Adipocyte (in vitro differentiated cells): ENCODE measurements around the gene TCAIM.
"Not testable (repeated sequence)": the region's sequence is repeated elsewhere in the genome, so short reads cannot be mapped to it uniquely, and the experiment has no call there.

ENCODE experiments used
- DNase-seq: peaks from one replicate; pipeline ENCODE4 v3.0.0-alpha.2; 2015; ENCODE audit warnings: low read depth
- H3K27me3 ChIP-seq: replicated peaks from 2 replicates; pipeline ENCODE4 v1.7.0; 2013; ENCODE audit warnings: mild to moderate bottlenecking, low read length, moderate library complexity; ENCODE audit not compliant: control insufficient read depth, insufficient read depth
- H3K36me3 ChIP-seq: 2 replicates; pipeline ENCODE4 v1.7.0; 2013; ENCODE audit warnings: low read length, mild to moderate bottlenecking, moderate library complexity; ENCODE audit not compliant: control insufficient read depth, insufficient read depth, severe bottlenecking
- H3K4me1 ChIP-seq: 2 replicates; pipeline ENCODE4 v1.7.0; 2013; ENCODE audit warnings: mild to moderate bottlenecking, low read length, moderate library complexity; ENCODE audit not compliant: control insufficient read depth, insufficient read depth
- H3K4me3 ChIP-seq: 2 replicates; pipeline ENCODE4 v1.7.0; 2013; ENCODE audit warnings: mild to moderate bottlenecking, low read length, moderate library complexity
- H3K9ac ChIP-seq: 2 replicates; pipeline ENCODE4 v1.7.0; 2013; ENCODE audit warnings: mild to moderate bottlenecking, low read length, moderate library complexity
- H3K9me3 ChIP-seq: 2 replicates; pipeline ENCODE4 v1.7.0; 2013; ENCODE audit warnings: mild to moderate bottlenecking, low read length, moderate library complexity; ENCODE audit not compliant: control insufficient read depth

TCAIM gene

DNA sequence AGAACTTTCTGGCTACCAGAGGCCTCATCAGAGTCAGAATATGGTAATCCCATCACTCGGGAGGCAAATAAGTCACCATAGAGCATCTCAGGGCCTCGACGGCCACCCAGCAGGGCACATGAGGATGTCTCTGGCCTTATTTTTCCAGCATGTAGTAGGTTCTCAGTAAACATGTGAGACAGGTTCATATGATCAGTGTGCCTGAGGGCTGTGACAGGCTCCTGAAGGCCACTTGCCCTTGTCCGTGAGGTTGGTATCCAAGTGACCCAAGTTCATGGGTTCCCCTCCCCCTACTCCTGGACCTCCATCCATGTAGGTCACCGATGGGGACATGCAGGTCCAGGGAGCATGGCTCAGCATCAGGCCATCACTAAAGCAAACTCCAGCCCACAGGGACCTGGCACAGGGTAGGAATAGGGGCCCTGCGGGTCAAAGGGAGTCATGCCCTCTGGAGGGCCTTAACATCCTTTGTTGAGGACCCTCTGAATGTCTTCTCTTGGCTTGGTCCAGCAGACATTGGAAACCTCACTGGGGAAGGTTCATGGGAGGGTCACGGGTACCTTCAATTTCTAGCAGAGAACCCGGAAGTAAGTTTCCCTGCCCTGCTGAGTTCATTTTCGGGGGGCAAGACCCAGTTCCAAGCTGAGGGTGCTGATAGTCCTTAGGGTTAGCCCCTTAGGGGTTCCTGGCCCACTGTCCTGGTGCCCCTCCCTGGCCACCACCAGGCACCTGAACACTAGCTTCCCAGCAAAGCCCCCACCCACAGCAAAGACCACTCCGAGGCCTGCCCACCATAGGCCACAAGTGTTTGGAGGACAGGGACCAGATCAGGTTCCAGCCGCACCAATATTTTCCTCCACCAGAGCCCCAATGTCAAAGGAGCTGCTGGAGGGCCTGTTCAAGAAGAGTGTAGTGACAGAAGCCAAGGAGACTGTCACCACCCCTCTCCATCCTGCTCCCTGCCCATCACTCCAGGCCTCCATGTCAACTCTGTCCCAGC is 77.8 kb downstream of the TCAIM start:
- Histone ChIP-seq H3K4me3 (no peak overlapping the region), H3K9me3 (no peaks in the 10 kb centered on the region), H3K27me3 (peaks cover 7% of the 10 kb centered on the region), H3K4me1 (no peaks in the 10 kb centered on the region), H3K9ac (no peak overlapping the region), H3K36me3 (no peaks in the 10 kb centered on the region)
- no peak for DNase-seq

DNA sequence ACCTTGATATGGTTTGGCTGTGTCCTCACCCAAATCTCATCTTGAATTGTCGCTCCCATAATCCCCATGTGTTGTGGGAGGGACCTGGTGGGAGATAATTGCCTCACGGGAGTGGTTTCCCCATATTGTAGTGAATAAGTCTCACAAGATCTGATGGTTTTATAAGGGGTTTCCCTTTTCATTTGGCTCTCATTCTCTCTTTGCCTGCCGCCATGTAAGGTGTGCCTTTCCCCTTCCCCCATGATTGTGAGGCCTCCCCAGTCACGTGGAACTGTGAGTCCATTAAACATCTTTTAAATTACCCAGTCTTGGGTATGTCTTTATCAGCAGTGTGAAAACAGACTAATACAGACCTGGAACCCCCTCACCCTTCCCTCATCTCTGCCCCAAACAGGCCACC is 79.6 kb downstream of the TCAIM start:
- H3K9me3 ChIP-seq, DNase-seq: not testable (repeated sequence)

DNA sequence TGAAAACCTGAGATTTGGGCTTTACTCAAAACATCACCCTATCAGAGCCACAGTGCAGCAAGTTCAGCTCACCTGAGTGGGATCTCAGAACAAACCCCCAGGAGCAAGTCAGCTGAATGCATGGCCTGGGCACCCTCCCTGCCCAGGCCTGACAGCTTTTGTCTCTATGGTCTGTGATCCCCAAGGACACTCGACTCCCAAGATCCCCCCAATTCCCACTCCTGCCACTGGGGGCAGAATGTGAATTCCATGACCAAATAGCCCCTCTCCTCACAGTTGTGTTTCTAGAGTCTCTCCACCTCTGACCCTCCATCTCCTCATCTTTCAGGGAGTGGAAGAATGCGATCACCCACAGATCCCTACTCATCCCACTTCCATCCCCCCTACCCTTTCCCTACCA is 80.0 kb downstream of the TCAIM start:
- H3K27me3 ChIP-seq: peaks cover 9% of the 10 kb centered on the region
- no peaks in the 10 kb centered on the region for H3K36me3 ChIP-seq
- H3K9ac ChIP-seq: no peak overlapping the region
- H3K4me3 ChIP-seq: no peak overlapping the region
- no peaks in the 10 kb centered on the region for H3K4me1 ChIP-seq
- H3K9me3 ChIP-seq: no peaks in the 10 kb centered on the region
- no peak for DNase-seq

More for the DNA sequence above, 79.6 kb downstream of the TCAIM start:
- not testable (repeated sequence) for H3K4me1 ChIP-seq, H3K4me3 ChIP-seq, H3K27me3 ChIP-seq, H3K9ac ChIP-seq, H3K36me3 ChIP-seq

DNA sequence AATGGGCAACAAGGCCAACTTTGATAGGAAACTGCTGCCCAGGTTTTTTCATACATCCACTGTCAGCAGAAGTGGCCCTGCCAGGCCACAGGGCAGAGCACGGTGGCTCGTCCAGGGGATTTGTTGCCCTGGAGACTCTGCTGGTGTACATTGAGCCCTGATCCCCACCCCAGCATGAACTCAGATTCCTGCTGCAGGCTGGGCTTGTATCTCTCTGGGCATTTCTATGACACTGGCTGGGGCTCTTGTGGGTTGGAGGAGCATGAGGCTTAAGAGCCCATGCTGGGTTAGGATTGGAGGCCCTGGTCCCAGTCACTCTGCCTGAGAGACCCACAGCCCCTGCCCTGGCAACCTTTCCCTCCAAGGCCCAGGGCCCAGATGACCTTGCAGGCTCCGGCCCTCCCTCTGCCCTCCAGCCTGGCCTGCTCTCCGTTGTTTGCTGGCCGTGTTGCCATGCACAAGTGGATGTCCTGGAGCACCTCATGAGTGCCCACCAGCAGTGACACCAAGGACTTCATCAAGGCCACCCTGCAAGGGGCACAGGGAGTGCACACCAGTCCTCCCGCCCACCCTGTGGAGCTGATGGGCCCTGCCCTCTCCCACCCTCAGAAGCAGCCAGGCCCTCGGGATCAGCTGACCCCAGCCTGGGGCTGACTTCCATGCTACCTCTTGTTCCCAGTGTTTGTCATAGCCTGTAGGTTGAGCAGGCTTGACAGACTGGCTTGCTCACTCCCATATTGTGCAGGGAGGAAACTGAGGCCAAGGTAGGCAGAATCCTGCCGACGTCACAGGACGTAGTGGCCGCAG is 80.8 kb downstream of the TCAIM start:
- no peaks in the 10 kb centered on the region for H3K9me3 ChIP-seq
- no peaks in the 10 kb centered on the region for H3K36me3 ChIP-seq
- H3K9ac ChIP-seq: no peak overlapping the region
- peaks cover 15% of the 10 kb centered on the region for H3K27me3 ChIP-seq
- H3K4me3 ChIP-seq: no peak overlapping the region
- no peaks in the 10 kb centered on the region for H3K4me1 ChIP-seq
- DNase-seq: no peak

DNA sequence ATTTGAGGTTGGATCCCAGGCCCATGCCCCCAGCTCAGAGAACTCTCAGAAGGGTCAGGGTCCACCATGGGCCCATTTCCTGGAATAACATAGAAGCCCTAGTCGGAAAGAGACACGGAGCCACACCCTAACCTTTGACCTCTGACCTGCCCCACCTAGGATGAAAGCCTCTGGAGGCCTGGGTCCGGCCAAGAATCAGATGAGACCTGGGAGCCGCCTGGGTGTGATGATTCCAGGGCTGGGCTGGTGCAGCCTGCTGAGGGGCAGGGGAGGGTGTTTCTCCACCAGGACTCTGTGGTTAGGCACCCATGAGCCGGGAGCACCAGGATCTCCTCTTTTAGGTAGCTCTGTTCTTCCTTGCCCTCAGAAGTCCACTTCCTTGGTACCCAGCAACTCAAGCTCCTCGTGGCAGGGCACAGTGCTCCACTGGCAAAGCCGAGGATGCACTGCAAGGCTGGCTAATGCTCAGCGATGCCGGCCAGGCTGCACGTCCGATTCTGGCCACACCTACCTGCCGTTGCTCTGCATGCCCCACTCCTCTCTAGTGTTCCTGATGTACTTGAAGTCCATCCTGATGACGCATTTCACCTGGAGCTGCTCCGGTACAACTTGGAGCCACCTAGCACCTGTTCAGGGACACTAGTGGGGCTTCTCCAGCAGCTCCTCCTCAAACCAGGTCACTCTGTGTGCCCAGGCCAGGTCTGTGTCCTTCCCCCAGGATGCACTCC is 81.5 kb downstream of the TCAIM start:
- Histone ChIP-seq H3K27me3 (peaks cover 15% of the 10 kb centered on the region), H3K36me3 (no peaks in the 10 kb centered on the region), H3K9ac (no peak overlapping the region), H3K4me1 (no peaks in the 10 kb centered on the region), H3K4me3 (no peak overlapping the region), H3K9me3 (no peaks in the 10 kb centered on the region)
- no peak for DNase-seq

DNA sequence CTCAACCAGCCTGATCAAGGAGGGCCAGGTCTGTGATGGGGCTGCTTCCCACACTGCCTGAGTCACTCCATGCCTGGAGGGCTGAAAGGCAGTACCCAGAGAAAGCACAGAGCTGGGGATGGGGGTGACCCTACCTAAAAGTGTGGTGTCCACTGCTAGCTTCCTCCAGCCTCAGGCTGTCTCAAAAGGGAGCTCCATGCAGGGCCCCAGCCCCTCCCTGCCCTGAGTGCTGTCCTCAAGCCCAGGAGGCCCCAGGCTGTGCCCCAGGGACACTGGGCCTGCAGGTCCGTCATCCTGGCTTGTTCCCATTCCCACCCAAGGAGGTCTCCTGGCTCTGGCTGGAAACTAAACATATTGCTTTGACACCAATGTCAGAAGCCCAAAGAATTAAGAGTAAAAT is 82.1 kb downstream of the TCAIM start:
- Histone ChIP-seq H3K27me3 (peaks cover 15% of the 10 kb centered on the region), H3K9me3 (no peaks in the 10 kb centered on the region)

DNA sequence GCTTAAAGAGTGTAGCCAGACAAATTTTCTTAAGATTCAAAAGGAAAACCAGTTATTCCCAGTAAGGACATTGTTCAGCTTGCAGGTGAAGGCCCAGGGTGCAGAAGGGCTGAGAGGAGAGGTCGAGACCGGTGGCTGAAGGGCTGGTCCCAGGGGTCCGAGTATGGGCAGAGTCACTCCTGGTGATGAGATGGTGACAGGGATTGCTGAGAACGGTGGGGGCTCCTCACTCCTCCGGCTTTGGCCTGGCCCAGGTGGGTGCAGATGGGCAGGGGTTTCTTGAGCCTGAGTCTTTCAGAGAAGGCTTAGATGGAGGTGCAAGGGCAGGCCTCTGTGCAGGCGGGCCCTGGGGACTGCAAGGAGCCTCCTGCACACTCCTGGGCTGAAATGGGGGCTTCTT is 82.7 kb downstream of the TCAIM start:
- Histone ChIP-seq H3K9ac (no peak overlapping the region), H3K4me3 (no peak overlapping the region), H3K4me1 (no peaks in the 10 kb centered on the region), H3K36me3 (no peaks in the 10 kb centered on the region), H3K9me3 (no peaks in the 10 kb centered on the region), H3K27me3 (peaks cover 15% of the 10 kb centered on the region)
- DNase-seq: no peak

More for the DNA sequence above, 82.1 kb downstream of the TCAIM start:
- no peaks in the 10 kb centered on the region for H3K36me3 ChIP-seq
- no peak overlapping the region for H3K4me3 ChIP-seq
- no peaks in the 10 kb centered on the region for H3K4me1 ChIP-seq
- H3K9ac ChIP-seq: no peak overlapping the region
- no peak for DNase-seq

DNA sequence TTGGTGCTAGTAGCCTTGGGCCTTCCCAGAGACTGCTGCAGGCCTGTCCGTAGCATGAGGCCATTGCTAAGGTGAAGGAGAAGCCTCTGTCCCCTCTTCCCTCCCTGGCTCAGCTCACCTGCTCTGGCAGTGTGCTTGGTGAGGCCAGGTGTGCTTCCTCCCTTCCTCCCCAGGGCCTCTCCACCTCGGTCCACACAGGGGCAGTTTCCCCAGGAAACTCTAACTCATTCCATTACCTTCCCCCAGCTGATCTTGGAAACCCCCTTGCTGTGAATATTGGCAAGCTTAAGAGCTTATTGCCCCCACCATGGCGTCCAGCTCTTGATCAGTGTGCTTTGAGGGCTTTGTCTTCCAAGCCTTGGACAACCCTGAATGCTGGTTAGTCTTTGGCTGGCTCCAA is 86.2 kb downstream of the TCAIM start:
- H3K4me1 ChIP-seq: no peaks in the 10 kb centered on the region
- H3K27me3 ChIP-seq: peaks cover 11% of the 10 kb centered on the region
- no peak overlapping the region for H3K4me3 ChIP-seq
- H3K36me3 ChIP-seq: no peaks in the 10 kb centered on the region
- no peaks in the 10 kb centered on the region for H3K9me3 ChIP-seq
- no peak for DNase-seq
- no peak overlapping the region for H3K9ac ChIP-seq

DNA sequence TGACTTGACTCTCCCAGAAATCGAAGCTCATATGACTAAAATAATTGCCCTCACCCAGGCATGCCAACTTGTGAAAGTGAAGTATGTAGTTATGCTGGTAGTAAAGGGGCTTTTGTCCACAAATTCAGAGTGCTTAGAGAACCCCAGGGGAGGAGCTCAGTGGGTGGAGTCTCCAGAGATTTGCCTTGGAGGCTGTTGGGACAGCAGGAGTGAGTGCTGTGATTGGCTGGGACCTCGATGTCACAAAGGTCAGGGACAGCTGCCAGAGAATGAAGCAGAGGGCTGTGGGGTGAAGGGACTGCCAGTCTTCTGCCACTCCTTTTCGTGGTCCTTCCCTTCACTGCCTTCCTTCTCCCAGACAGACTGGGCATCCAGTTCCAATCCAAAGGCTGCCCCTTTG is 89.1 kb downstream of the TCAIM start:
- Histone ChIP-seq H3K36me3 (no peaks in the 10 kb centered on the region), H3K9ac (no peak overlapping the region), H3K4me1 (peaks cover 11% of the 10 kb centered on the region), H3K4me3 (no peak overlapping the region), H3K9me3 (no peaks in the 10 kb centered on the region), H3K27me3 (peaks cover 8% of the 10 kb centered on the region)
- DNase-seq: no peak

DNA sequence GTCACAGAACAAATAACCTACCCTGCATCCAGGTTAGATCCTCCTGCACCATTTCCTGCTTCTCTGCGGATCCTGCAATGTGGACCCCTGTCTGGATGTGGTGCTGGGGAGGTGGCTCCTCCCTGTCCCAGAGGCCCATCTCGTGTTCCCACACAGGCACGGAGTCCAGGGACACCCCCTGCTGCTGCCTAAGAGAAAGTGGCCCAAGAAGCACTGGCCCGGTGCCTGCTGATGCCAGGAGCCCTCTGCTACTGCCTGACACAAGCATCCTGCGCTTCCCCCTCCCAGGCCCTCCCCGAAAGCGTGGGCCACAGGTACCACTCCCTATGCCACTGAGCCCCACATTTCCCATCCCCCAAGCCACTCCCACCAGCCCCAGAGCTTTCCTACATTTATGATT is 90.3 kb downstream of the TCAIM start:
- Histone ChIP-seq H3K4me1 (peaks cover 11% of the 10 kb centered on the region), H3K9me3 (no peaks in the 10 kb centered on the region), H3K27me3 (peaks cover 2% of the 10 kb centered on the region), H3K9ac (no peak overlapping the region), H3K36me3 (no peaks in the 10 kb centered on the region), H3K4me3 (no peak overlapping the region)
- no peak for DNase-seq

DNA sequence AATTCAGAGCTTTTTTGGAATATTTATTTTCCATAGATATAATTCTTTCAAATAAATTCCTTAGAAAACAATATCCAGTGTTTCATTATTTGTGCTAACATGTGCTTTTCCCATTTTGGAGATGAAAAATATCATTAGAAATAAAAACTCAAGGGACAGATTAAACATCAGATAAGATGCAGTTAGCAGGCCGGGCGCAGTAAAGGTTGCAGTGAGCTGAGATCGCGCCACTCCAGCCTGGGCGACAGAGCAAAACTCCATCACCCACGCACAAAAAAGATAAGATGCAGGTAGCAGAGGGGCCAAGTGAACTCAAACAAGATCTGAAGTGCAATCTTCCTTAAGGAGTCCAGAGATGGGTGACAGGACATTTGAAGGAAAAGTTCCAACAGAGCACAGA is 90.9 kb downstream of the TCAIM start:
- DNase-seq: no peak
- Histone ChIP-seq H3K27me3 (no peaks in the 10 kb centered on the region), H3K36me3 (no peaks in the 10 kb centered on the region), H3K9ac (no peak overlapping the region), H3K9me3 (no peaks in the 10 kb centered on the region), H3K4me3 (no peak overlapping the region), H3K4me1 (peaks cover 11% of the 10 kb centered on the region)
